Choroid plexus epithelial cell (primary cell): ENCODE results near the gene C12orf60.

Experiments
- DNase-seq: peaks from one replicate; pipeline ENCODE4 v3.0.0-alpha.2; 2010; ENCODE audit warnings: low read depth
- H3K4me3 ChIP-seq: 2 replicates; pipeline ENCODE4 v1.5.1; 2011; ENCODE audit warnings: low read depth, mild to moderate bottlenecking, control low read depth, low read length, moderate library complexity
- CTCF ChIP-seq: conservative IDR thresholded peaks from 2 replicates; pipeline ENCODE4 v1.5.1; 2011; ENCODE audit warnings: low read depth, mild to moderate bottlenecking, control low read depth, inconsistent platforms, low read length, moderate library complexity

Gene C12orf60

DNA sequence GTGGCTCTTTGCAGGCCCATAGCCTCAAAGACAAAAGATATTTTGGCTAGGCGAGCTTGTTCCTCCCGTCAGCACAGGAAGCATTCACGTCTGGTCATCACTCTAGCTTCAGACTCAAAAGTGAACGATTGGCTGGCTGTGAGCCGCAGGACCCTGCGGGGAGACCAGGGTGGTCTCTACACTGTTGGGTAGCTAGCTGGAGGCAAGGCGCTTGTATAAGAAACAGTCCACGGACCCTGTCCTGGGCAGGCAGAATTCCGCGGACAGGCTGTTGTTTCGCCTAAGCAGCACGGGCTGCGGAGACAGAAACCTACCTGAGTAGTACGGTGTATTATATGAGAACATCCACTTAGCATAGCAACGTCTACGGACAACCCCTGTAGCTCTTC, 29.8 kb upstream of the C12orf60 start:
- TF ChIP-seq CTCF: no peak
- H3K4me3 ChIP-seq: peak overlapping the region; percentile 76
- no peak for DNase-seq

DNA sequence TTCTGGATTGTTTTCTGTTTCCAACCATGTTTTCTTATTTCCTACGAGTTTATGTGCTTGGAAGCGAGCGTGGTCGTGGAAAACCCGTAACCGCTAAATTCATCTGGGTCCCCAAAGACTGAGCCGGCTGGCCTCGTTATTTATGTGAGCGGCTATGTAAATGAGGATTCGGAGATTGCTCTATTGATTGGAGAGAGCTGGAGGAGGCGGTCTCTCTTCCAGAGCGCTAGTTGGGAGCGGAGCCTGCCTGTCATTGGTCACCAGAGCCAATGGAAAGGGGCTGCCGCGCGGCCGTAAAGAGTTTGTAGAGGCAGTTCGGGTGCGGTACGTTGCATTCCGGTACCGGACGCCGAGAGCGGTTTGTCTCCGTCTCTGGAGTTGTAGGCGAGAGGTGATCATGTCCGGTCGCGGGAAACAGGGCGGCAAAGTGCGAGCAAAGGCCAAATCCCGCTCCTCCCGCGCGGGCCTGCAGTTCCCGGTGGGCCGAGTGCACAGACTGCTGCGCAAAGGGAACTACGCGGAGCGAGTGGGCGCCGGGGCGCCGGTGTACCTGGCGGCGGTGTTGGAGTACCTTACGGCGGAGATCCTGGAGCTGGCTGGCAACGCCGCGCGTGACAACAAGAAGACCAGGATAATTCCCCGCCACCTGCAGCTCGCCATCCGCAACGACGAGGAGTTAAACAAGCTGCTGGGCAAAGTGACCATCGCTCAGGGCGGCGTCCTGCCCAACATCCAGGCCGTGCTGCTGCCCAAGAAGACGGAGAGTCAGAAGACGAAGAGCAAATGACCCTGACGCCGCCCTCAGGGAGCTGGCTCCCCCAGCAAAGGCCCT, 29.2 kb upstream of the C12orf60 start:
- peak; percentile 99 for DNase-seq
- TF ChIP-seq CTCF: no peak
- peak overlapping the region; percentile 76 for H3K4me3 ChIP-seq

DNA sequence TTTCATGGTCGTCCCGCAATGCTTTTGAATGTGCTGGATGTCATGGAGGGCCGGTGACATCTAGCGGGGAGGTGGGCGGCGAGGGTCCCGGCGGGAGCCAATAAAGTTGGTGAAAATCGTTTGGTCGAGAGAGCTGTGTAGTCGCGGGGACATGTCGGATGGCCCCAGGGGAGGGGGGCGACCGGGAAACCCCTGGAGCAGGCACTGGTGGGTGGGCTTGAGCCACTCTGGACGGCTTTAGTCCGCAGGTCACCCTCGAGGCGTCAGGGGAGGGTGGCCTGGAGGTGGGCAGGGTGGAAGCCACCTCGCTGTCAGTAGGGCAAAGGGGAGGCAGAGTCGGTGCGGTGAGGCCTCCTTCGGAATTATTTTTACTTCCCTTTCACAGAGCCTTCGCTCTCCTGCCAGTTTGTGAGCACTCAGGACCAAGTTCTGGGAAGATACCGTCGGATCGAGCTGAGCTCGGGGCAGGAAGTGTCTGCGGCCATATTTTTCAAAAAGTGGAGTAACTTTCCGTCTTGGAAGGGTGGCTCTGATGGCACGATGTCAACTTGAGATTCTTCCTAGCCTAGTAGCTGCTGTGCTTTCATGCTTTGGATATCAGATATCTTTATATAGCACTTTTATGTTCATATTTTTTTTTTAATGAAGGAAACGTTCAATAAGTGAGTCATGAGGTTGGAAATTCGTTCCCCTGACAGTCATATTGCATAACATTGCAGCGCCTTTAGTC, 28.4 kb upstream of the C12orf60 start:
- peak; percentile 65 for DNase-seq
- peak overlapping the region; percentile 76 for H3K4me3 ChIP-seq
- TF ChIP-seq CTCF: no peak

DNA sequence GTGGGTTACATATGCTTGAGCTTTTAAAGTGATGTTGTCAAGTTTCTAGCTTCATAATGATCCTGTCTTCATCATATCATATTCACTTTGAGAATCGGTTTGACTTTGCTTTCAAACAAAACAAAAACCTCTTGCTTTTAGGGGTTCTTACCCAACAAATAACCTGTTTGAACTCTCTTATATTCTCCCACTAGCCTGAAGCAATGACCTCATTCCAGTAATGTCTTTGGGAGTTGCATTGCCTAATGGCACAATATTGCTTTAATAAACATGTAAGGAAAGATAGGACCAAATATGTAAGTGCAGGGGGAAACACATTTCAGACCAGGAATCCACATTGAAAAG, 27.9 kb upstream of the C12orf60 start:
- peak; percentile 73 for DNase-seq
- H3K4me3 ChIP-seq: peak overlapping the region; percentile 76
- TF ChIP-seq CTCF: no peak

DNA sequence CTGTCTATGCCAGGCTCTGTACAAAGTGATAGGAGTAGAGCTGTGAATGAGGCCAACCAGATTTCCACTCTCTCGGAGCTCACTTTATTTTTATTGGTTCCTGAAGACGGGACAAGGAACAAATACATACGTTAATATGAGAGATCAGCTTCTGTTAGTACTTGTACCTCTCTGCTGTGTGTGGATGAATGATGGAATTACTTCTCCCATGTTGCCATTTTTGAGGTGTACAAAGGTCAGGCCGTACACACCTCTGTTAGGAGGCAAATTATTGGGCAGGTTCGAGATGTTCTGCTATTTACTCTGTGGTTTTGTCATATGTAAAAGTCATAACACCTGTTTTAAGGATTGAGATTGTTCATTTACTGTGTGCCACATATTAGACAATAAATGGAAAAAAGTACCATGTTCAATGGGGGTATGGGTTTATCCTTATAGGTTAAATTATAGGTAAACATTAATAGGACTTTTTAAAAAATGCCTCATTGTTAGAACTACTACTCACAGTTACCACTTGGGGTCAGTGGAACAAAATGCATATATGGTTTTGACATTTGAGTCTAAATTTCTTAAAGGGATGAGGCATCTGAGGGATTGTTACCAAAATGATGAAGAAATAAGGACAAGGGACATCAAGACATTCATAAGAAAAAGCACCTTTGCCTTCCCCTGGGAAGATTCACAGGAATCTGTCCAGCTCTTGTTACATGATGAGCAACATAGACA, 27.1 kb upstream of the C12orf60 start:
- peak; percentile 45 for TF ChIP-seq CTCF
- peak overlapping the region; percentile 76 for H3K4me3 ChIP-seq
- DNase-seq: peak; percentile 53

DNA sequence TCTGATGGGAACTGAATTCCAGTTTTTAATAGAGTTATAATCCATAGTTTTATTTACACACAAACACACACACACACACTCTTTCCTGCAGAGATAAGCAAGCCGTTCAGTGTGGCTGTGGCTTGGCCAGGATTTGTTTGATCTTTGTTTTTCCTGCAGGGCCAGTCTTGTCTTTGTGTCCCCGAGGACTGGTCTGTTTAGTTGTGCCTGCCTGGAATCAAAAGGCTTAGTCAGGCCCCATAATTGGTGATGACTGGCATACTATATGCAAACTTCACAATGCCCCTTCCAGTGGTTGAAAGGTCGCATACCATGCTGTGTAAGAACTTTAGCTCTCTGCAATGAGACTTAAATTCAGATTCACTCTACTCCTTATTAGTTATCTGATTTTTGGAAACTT, 26.2 kb upstream of the C12orf60 start:
- DNase-seq: no peak
- H3K4me3 ChIP-seq: no peak overlapping the region
- TF ChIP-seq CTCF: no peak
